ENCODE measurements around the gene TP53INP2. TPM values are rescaled to one million over a fixed set of nuclear protein-coding genes. Genes with fewer than 3 reads are reported as not detected.

Gene TP53INP2
- total and polyA plus RNA-seq, 2 experiments from 2014 or later, result 2.7 to 3.3 TPM

GRCh38 chr20:34683667-34684066 lies 20.5 kb upstream of the TP53INP2 start (continued):
- TF ChIP-seq REST (IDR thresholded peaks at IDR 0.05; ENCODE audit: unreplicated experiment) (no peak), ZNF114 (CRISPR knock-in tag; IDR thresholded peaks at IDR 0.05) (no peak), JUNB (IDR thresholded peaks at IDR 0.05; ENCODE audit: unreplicated experiment) (no peak), ZNF331 (CRISPR knock-in tag; IDR thresholded peaks at IDR 0.05; ENCODE audit: low read depth) (no peak)

GRCh38 chr20:34689486-34689885 lies 14.7 kb upstream of the TP53INP2 start:
- Mint-ChIP-seq H3K4me3 (no peak overlapping the region), H3K27ac (no peak overlapping the region), H3K4me1 (no peaks in the 10 kb centered on the region), H3K9me3 (no peaks in the 10 kb centered on the region), H3K36me3 (ENCODE audit: low read depth) (no peaks in the 10 kb centered on the region), H3K27me3 (ENCODE audit: insufficient read depth, low read depth, poor library complexity) (peaks cover 7% of the 10 kb centered on the region)
- Histone ChIP-seq H3K79me2 (replicated peaks; ENCODE audit: insufficient read depth) (no peaks in the 10 kb centered on the region), H3K36me3 (ENCODE audit: insufficient read depth) (no peaks in the 10 kb centered on the region), H3F3A (replicated peaks; ENCODE audit: low read depth) (no peaks in the 10 kb centered on the region), H2AFZ (0 out of 2 replicates have a peak overlapping the region, but pooled peaks have one; percentile 28), H4K20me1 (replicated peaks; ENCODE audit: insufficient read depth) (no peaks in the 10 kb centered on the region), H3K27me3 (ENCODE audit: insufficient read depth) (no peaks in the 10 kb centered on the region), H3K4me3 (no peak overlapping the region), H3K9me2 (ENCODE audit: insufficient read depth) (no peaks in the 10 kb centered on the region), H3K27ac (ENCODE audit: low read depth) (no peak overlapping the region), H3K4me1 (ENCODE audit: insufficient read depth) (no peaks in the 10 kb centered on the region), H3K4me2 (no peak overlapping the region)
- ATAC-seq (no peak), DNase-seq (ENCODE audit: low spot score) (no peak)
- no peak for TF ChIP-seq CTCF (conservative IDR thresholded peaks at IDR 0.05; ENCODE audit: low read depth in 2 of 2)
- no peak for TF ChIP-seq ZNF114 (CRISPR knock-in tag; IDR thresholded peaks at IDR 0.05)
- TF ChIP-seq EZH2phosphoT487 (IDR thresholded peaks at IDR 0.05; ENCODE audit: unreplicated experiment), result no peak
- TF ChIP-seq NANOG (IDR thresholded peaks at IDR 0.05; ENCODE audit: borderline replicate concordance), result no peak
- TF ChIP-seq REST (IDR thresholded peaks at IDR 0.05; ENCODE audit: unreplicated experiment), result no peak
- no peak for TF ChIP-seq ETS1 (IDR thresholded peaks at IDR 0.05)
- no peak for TF ChIP-seq POLR2AphosphoS5 (IDR thresholded peaks at IDR 0.05; ENCODE audit: low read depth)
- TF ChIP-seq ZNF331 (CRISPR knock-in tag; IDR thresholded peaks at IDR 0.05; ENCODE audit: low read depth), result no peak
- no peak for TF ChIP-seq JUNB (IDR thresholded peaks at IDR 0.05; ENCODE audit: unreplicated experiment)
- no peak for TF ChIP-seq CREB1 (CRISPR knock-in tag; IDR thresholded peaks at IDR 0.05; ENCODE audit: low read depth)
- no peak for TF ChIP-seq STAT1 (IDR thresholded peaks at IDR 0.05; ENCODE audit: unreplicated experiment)
- TF ChIP-seq EZH2 (IDR thresholded peaks at IDR 0.05; ENCODE audit: low read depth, unreplicated experiment), result no peak
